Measurements from ENCODE around the gene FCRL3. TPM values are rescaled to one million over a fixed set of nuclear protein-coding genes. Genes with fewer than 3 reads are reported as not detected.

FCRL3 gene
- total RNA-seq, 1 experiment from 2014 or later = not detected

- DNase-seq (ENCODE audit: low read depth) = no peak
Observed at GRCh38 chr1:157682710-157683437, 17.7 kb downstream of the FCRL3 start.

DNA sequence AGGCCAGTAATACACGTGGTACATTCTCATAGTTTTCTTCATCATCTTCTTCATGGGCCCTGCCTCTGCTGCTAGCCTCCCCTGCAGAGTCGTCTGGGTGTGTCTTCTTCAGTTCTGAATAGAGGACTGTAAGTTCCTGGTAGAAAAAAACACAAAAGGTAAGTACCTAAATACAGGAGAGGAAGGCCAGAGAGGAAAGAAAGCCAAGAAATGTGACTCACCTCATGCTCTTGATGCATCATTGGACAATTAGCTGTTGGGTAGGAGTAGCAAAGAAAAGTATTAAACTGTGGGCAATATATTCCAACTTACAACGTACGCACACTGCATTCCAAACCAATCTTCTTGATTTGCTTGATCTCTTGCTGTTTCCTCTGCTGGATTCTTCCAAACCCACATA, 21.8 kb downstream of the FCRL3 start:
- DNase-seq (ENCODE audit: low read depth) = peak; percentile 43

DNA sequence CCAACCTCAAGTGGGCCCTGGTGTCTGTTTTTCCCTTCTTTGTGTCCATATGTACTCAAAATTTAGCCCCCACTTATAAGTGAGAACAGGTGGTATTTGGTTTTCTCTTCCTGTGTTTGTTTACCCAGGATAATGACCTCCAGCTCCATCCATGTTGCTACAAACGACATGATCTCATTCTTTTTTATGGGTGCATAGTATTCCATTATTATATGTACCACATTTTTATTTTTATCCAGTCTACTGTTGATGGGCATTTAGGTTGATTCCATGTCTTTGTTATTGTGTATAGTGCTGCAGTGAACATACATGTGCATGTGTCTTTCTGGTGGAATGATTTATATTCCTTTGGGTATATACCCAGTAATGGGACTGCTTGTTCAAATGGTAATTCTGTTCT, 27.6 kb downstream of the FCRL3 start:
- DNase-seq (ENCODE audit: low read depth) = no peak

DNA sequence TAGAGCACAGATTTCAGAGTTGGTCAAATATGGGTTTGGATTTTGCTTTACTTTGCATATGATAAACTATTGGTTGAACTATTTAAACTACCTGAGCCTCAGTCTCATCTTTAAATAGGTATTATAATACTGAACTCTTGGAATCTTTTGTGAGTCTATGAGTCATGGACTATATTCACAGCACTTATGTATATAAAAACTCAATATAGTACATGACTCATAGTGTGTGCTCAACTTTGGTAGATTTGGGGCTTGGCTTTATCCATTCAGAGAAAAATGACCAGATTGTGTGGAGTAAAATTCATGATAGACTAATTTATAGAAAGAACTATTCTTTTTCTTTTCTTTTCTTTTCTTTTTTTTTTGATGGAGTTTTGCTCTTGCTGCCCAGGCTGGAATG, 28.7 kb downstream of the FCRL3 start:
- DNase-seq (ENCODE audit: low read depth) = no peak

DNA sequence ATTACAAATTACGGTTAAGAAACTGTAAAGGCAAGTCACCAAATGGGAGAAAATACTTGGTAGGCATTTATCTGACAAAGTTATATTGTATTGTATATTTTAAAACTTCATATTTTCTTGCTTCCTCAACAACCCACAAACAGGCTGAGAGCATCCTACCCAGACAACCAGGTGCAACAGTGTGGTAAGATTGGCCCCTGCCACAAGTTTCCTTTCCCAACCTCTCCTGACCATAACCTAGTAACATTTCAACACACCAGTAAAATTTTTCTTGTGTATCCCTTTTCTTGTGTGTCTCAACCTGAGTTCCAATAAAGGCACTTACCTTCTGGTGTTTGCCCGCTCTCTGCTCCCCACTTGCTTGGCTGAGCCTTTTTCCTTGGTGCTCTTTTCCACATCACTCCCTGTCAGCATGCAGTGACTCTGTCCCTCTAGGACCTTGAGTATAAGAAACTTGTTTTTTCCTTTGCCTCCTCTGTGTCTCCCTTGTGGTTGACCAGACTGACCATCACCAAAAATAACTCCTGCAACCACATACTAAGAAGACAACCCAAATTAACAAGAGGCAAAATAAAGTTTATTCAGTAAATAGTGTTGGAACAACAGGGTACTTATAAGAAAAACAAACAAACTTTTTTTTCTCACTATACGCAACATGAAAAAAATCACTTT, 40.9 kb downstream of the FCRL3 start:
- no peak for DNase-seq (ENCODE audit: low read depth)

DNA sequence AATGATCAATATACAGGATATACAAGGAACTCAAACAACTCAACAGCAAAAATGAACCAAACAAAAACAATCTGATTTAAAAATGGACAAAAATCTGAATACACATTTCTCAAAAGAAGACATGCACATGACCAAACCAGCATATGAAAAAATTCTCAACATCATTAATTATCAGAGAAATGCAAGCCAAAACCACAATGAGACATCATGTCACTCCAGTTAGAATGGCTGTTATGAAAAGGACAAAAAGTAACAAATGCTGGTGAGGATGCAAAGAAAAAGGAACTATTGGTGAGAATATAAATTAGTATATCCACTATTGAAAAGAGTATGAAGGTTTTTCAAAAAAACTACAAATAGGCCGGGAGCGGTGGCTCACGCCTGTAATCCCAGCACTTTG, 42.0 kb downstream of the FCRL3 start:
- DNase-seq (ENCODE audit: low read depth) = no peak

GRCh38 chr1:157653494-157653873, 47.1 kb downstream of the FCRL3 start:
- DNase-seq (ENCODE audit: low read depth) = no peak

DNA sequence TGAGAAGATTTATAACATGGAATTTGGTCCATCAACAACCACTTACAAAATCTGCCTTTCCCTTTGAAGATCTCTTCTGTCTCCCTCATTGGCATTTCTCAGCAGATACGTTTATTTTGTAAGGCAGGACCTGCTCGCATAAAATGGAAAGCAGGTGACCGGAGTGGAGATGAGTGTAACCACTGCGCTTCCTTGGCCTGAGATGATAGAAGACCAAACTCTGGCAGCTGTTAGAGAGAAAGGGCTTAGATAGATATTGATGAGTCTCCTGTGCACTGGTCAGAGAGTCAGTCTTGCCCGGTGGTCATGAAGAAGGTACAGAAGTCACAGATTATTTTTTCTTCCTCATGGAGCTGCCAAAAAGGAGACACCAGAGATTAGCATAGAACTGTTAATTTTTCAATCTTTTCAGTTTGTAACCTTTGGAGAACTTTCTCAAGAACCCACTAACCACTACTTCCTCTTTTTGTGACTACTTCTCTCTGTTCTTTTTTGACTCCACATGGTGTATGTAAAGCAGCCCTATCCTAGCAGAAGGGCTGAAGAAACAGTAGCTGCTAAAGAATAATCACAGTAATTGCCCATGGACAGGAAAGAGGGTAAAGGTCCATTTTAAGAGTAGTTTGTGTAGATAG, 47.6 kb downstream of the FCRL3 start:
- no peak for DNase-seq (ENCODE audit: low read depth)

- no peak for DNase-seq (ENCODE audit: low read depth)
Observed at GRCh38 chr1:157648317-157648716, 52.3 kb downstream of the FCRL3 start.

- no peak for DNase-seq (ENCODE audit: low read depth)
Observed at GRCh38 chr1:157646144-157646543, 54.4 kb downstream of the FCRL3 start.

- DNase-seq (ENCODE audit: low read depth) = no peak
Observed at GRCh38 chr1:157641177-157641576, 59.4 kb downstream of the FCRL3 start.

DNA sequence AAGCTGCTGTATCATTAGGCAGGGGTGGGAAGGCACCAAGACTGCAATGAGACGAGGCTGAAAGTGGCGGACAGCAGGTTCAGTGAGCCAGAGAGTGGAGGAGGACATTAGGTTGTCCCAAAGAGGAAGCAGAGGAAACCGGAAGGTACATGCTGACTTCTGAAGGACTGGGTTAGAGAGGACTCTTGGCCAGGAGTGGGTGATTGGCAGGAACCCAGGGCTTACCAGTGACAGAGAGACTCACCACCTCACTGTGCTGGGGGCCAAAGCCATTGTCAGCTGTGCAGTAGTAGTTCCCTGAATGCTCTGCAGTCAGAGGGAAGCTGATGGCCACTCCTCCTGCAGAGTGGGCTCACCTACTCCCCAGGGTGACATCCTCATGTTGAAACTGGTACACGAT, 60.8 kb downstream of the FCRL3 start:
- no peak for DNase-seq (ENCODE audit: low read depth)

- no peak for DNase-seq (ENCODE audit: low read depth)
Observed at GRCh38 chr1:157628773-157629172, 71.8 kb downstream of the FCRL3 start.

Other genes with a start within 250 kb of the FCRL3 start
- not detected in 2 replicates for gene FCRL5, start 148.3 kb downstream of the FCRL3 start, total RNA-seq (2014; rRNA removed; shearing (Covaris generic))
- gene FCRL4, start 102.7 kb downstream of the FCRL3 start, total RNA-seq (2014; rRNA removed; shearing (Covaris generic)) = not detected in 2 replicates
- not detected in 2 replicates for gene FCRL2, start 76.4 kb upstream of the FCRL3 start, total RNA-seq (2014; rRNA removed; shearing (Covaris generic))
- not detected in 2 replicates for gene FCRL1, start 119.4 kb upstream of the FCRL3 start, total RNA-seq (2014; rRNA removed; shearing (Covaris generic))
- not detected in 2 replicates for gene CD5L, start 141.0 kb upstream of the FCRL3 start, total RNA-seq (2014; rRNA removed; shearing (Covaris generic))

Data from Daoy (cell line).